IPS-18c (cell line): Measurements from ENCODE around the gene ZFAND5.

Experiments used
- H3K4me3 ChIP-seq: 2 replicates; pipeline ENCODE4 v1.7.0; 2013; ENCODE audit warnings: low read depth, mild to moderate bottlenecking, low read length, moderate library complexity; ENCODE audit not compliant: insufficient read depth
- H3K9me3 ChIP-seq: one replicate; pipeline ENCODE4 v1.6.1; 2013; ENCODE audit warnings: mild to moderate bottlenecking, low read length, moderate library complexity; ENCODE audit not compliant: control insufficient read depth, insufficient read depth

The ZFAND5 gene

DNA sequence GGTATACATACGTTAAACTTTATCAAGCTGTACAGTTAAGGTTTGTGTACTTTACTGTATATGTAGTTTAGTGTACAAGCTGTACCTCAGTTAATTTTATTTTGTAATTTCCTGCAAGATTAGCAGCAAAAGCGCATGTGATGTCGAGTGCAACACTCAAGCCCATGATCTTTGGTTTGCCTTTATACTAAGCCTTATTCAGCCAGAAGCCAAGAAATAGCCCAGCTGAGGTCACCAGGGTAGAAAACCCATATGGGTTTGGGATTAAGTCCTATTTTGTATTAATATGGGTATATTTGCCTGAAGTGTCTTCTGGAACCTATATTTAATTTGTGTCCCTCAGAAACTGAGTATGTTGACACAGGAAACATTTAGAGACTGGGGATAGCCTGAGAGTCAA lies 59.3 kb downstream of the ZFAND5 start:
- no peak overlapping the region for H3K4me3 ChIP-seq
- no peaks in the 10 kb centered on the region for H3K9me3 ChIP-seq

DNA sequence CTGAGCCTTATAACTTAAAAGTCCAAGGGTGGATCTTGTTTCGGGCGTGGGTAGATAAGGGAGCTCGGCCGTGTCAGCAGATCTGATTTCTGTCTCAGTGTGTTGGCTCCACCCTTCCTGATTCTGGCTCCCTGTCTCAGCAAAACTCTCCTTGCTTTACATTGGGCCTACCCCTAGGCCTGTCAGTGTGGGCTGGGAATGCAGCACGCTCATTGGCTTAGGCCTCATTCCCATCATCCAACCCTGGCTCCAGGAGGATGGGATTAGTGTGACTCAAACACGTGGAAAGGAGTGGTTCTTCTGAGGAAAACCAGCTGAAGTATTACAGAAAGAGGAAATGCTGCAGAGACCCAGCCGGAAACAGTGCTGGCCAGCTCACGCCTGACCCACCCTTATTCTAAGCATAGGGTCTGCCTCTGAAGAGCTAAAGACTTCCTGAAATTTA lies 59.9 kb downstream of the ZFAND5 start:
- H3K4me3 ChIP-seq: no peak overlapping the region

DNA sequence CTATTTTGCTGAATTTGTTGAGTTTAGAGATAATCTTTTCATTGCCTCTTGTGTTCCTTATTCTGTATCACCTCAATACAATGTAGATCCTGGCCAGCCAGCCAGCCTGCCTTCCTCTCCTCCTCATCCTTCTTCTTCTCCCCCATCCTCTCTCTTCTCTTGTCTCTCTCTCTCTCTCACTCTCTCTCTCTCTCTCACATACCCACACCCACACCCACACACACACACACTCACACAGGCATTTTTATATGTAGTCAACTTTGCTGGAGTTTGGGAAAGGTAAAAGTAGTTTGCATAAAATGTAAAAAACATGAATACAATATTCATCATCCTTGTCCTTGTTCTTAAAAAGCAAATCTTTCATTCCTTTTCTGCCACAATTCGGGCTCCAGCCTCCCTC lies 60.5 kb downstream of the ZFAND5 start:
- H3K4me3 ChIP-seq: no peak overlapping the region
- H3K9me3 ChIP-seq: no peaks in the 10 kb centered on the region

More for the DNA sequence above, 59.9 kb downstream of the ZFAND5 start:
- H3K9me3 ChIP-seq: no peaks in the 10 kb centered on the region
